Smooth muscle cell (in vitro differentiated cells): ENCODE results near the gene SLC24A3. TPM values are rescaled to one million over a fixed set of nuclear protein-coding genes. Genes with fewer than 3 reads are reported as not detected.

Experiments used
- DNase-seq: peaks from one replicate; lab custom pipeline; 2025; ENCODE audit not compliant: unreplicated experiment; lab: John Stamatoyannopoulos, UW
- H2AFZ ChIP-seq: fragments of 200-600 bp; sonication (generic); 2 replicates; pipeline ENCODE4 v1.6.0; 2016; ENCODE audit warnings: antibody characterized with exemption, low read depth, mild to moderate bottlenecking
- H3F3A ChIP-seq: fragments of 200-600 bp; sonication (generic); 2 replicates; pipeline ENCODE4 v1.6.0; 2017; ENCODE audit warnings: antibody characterized with exemption, low read depth
- H3K27ac ChIP-seq: fragments of 200-600 bp; sonication (generic); 2 replicates; pipeline ENCODE4 v1.5.1; 2016; ENCODE audit warnings: low read depth, mild to moderate bottlenecking
- H3K27me3 ChIP-seq: fragments of 200-600 bp; sonication (generic); 2 replicates; pipeline ENCODE4 v1.6.1; 2016; ENCODE audit warnings: low read depth, mild to moderate bottlenecking
- H3K36me3 ChIP-seq: fragments of 200-600 bp; sonication (generic); 2 replicates; pipeline ENCODE4 v1.5.1; 2016; ENCODE audit warnings: low read depth
- H3K4me1 ChIP-seq: fragments of 200-600 bp; sonication (generic); 2 replicates; pipeline ENCODE4 v1.5.1; 2016; ENCODE audit warnings: low read depth
- H3K4me2 ChIP-seq: fragments of 200-600 bp; sonication (generic); 2 replicates; pipeline ENCODE4 v1.6.0; 2016; ENCODE audit warnings: mild to moderate bottlenecking
- H3K4me3 ChIP-seq: fragments of 200-600 bp; sonication (generic); 2 replicates; pipeline ENCODE4 v1.5.1; 2016; ENCODE audit warnings: mild to moderate bottlenecking
- H3K79me2 ChIP-seq: fragments of 200-600 bp; sonication (generic); 2 replicates; pipeline ENCODE4 v1.6.0; 2016; ENCODE audit warnings: low read depth, mild to moderate bottlenecking
- H3K9ac ChIP-seq: fragments of 200-600 bp; sonication (generic); 2 replicates; pipeline ENCODE4 v1.6.0; 2016; ENCODE audit warnings: low read depth
- H3K9me3 ChIP-seq: fragments of 200-600 bp; sonication (generic); replicated peaks from 2 replicates; pipeline ENCODE4 v1.5.1; 2016; ENCODE audit warnings: low read depth
- H4K20me1 ChIP-seq: fragments of 200-600 bp; sonication (generic); 2 replicates; pipeline ENCODE4 v1.6.0; 2016; ENCODE audit warnings: low read depth
- CTCF ChIP-seq: fragments of 200-600 bp; sonication (generic); IDR thresholded peaks from 2 replicates; pipeline ENCODE4 v1.5.1; 2017; ENCODE audit warnings: borderline replicate concordance, mild to moderate bottlenecking, antibody characterized with exemption; ENCODE audit not compliant: insufficient read depth, poor library complexity, severe bottlenecking
- WGBS: methylation state at CpG from one replicate; pipeline ENCODE4 v1.1.7; 2016; ENCODE audit warnings: low lambda C conversion rate; 5-methylcytosine and 5-hydroxymethylcytosine counted together
- polyA plus RNA-seq: library from polyadenylated mRNA; unstranded; fragments of >200 nt; fragmentation: Nextera tagmentation; extraction: Ambion mirVana; gene quantifications from 2 replicates; pipeline ENCODE4 v1.2.1, GENCODE V29; 2016
- total RNA-seq: library from RNA; depleted of rRNA; stranded (reverse); fragments of >200 nt; gene quantifications from 2 replicates; pipeline ENCODE4 v1.2.3, GENCODE V29; 2014

Gene SLC24A3
- total and polyA plus RNA-seq, 2 experiments from 2014 or later, result 2.5 to 3.2 TPM

- H3K27me3 ChIP-seq, result no peaks in the 10 kb centered on the region
- no peaks in the 10 kb centered on the region for H3F3A ChIP-seq
- no peaks in the 10 kb centered on the region for H3K4me1 ChIP-seq
- H3K79me2 ChIP-seq, result no peaks in the 10 kb centered on the region
- H3K9me3 ChIP-seq, result no peaks in the 10 kb centered on the region
- no peak for DNase-seq
- H4K20me1 ChIP-seq, result no peaks in the 10 kb centered on the region
- TF ChIP-seq CTCF, result no peak
- WGBS, result 71% methylated on average over 1 of the region's 1 CpG
- H3K4me2 ChIP-seq, result no peak overlapping the region
- no peak overlapping the region for H2AFZ ChIP-seq
- H3K27ac ChIP-seq, result no peak overlapping the region
- no peaks in the 10 kb centered on the region for H3K36me3 ChIP-seq
- H3K4me3 ChIP-seq, result no peak overlapping the region
- no peak overlapping the region for H3K9ac ChIP-seq
These were observed 497.3 kb downstream of the SLC24A3 start for GRCh38 chr20:19709635-19710335.

DNA sequence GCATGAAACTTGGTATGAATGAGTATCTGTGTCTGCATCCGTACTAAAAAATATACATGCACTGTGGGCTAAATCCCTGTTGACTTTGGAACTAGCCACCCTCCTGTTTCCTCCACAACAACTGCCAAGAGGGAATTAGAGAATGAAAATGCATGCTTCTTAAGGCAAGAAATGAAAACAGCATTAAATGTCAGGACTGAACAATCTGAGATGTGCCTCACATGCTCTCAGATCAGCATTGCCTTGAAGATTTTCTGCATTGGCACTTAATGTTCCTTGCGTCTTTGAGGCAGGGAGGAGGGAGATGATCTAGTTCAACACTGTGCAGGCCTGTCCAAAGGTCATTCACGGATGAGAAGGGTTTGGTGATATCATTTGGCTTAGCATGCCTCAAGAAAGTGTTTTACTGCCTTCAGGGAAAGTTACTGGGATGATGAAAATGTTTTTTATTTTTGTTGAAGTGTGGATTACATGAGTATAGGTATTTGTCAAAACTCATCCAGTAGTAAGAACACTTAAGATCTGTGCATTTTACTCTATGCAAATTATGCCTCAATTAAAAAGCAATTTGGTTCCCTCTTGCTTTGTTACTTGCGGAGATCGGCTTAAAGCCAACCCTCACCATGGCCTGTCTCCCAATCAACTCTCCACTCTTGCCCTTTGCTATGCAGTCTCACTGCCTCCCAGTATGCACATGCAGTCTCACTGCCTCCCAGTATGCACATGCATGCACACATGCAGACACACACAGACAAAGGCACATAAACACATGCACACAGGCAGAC is 498.1 kb downstream of the SLC24A3 start:
- H3K9ac ChIP-seq, result no peak overlapping the region
- no peak overlapping the region for H2AFZ ChIP-seq
- H3K79me2 ChIP-seq, result no peaks in the 10 kb centered on the region
- no peaks in the 10 kb centered on the region for H3K27me3 ChIP-seq
- no peak for DNase-seq
- no peak for TF ChIP-seq CTCF
- no peak overlapping the region for H3K4me3 ChIP-seq
- H3F3A ChIP-seq, result no peaks in the 10 kb centered on the region
- no peaks in the 10 kb centered on the region for H3K36me3 ChIP-seq
- WGBS, result 43% methylated on average over 5 of the region's 5 CpGs
- H3K4me1 ChIP-seq, result no peaks in the 10 kb centered on the region
- H4K20me1 ChIP-seq, result no peaks in the 10 kb centered on the region
- no peaks in the 10 kb centered on the region for H3K9me3 ChIP-seq
- no peak overlapping the region for H3K27ac ChIP-seq
- no peak overlapping the region for H3K4me2 ChIP-seq

DNA sequence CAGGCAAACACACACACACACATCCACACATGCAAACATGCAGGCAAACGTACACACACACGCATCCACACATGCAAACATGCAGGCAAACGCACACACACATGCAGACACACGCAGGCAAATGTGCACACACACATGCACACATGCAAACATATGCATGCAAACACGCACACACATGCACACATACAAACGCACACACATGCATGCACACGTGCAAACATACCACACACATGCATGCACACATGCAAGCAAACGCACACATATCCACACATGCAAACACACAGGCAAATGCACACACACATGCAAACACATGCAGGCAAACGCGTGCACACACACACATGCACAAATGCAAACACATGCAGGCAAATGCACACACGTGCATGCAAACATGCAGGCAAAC is 498.7 kb downstream of the SLC24A3 start:
- no peak for TF ChIP-seq CTCF
- H3F3A ChIP-seq, result no peaks in the 10 kb centered on the region
- no peak overlapping the region for H3K4me2 ChIP-seq
- H3K27ac ChIP-seq, result no peak overlapping the region
- no peak overlapping the region for H3K4me3 ChIP-seq
- H3K36me3 ChIP-seq, result no peaks in the 10 kb centered on the region
- no peaks in the 10 kb centered on the region for H4K20me1 ChIP-seq
- H3K9ac ChIP-seq, result no peak overlapping the region
- H2AFZ ChIP-seq, result no peak overlapping the region
- no peaks in the 10 kb centered on the region for H3K27me3 ChIP-seq
- H3K9me3 ChIP-seq, result no peaks in the 10 kb centered on the region
- no peaks in the 10 kb centered on the region for H3K79me2 ChIP-seq
- no peaks in the 10 kb centered on the region for H3K4me1 ChIP-seq
- DNase-seq, result no peak
- 86% methylated on average over 11 of the region's 11 CpGs for WGBS
